NCI-H1436 (cell line): ENCODE measurements around the gene SCAF4.
"Not testable (repeated sequence)": the region's sequence is repeated elsewhere in the genome, so short reads cannot be mapped to it uniquely, and the experiment has no call there.

Source experiments
- DNase-seq: peaks from one replicate; lab custom pipeline; 2025; lab: John Stamatoyannopoulos, UW

Gene SCAF4

GRCh38 chr21:31737586-31738397 lies 5.9 kb upstream of the SCAF4 start:
- not testable (repeated sequence) for DNase-seq

- no peak for DNase-seq
Measured at GRCh38 chr21:31735511-31735992, 3.6 kb upstream of the SCAF4 start.

GRCh38 chr21:31733551-31734149 lies 1.7 kb upstream of the SCAF4 start:
- DNase-seq, result no peak

GRCh38 chr21:31732597-31733550 lies 956 bp upstream of the SCAF4 start:
- DNase-seq, result no peak

GRCh38 chr21:31731056-31731856 lies 662 bp downstream of the SCAF4 start:
- peak; percentile 8 for DNase-seq

GRCh38 chr21:31730712-31731055 lies 1.2 kb downstream of the SCAF4 start:
- peak; percentile 7 for DNase-seq

- DNase-seq, result no peak
Measured at GRCh38 chr21:31729622-31730343, 2.1 kb downstream of the SCAF4 start.

- no peak for DNase-seq
Measured at GRCh38 chr21:31728952-31729351, 3.0 kb downstream of the SCAF4 start.

- DNase-seq, result no peak
Measured at GRCh38 chr21:31728191-31728590, 3.7 kb downstream of the SCAF4 start.

- no peak for DNase-seq
Measured at GRCh38 chr21:31727181-31727580, 4.7 kb downstream of the SCAF4 start.

- no peak for DNase-seq
Measured at GRCh38 chr21:31726407-31726806, 5.5 kb downstream of the SCAF4 start.

- DNase-seq, result no peak
Measured at GRCh38 chr21:31725202-31725839, 6.6 kb downstream of the SCAF4 start.

- no peak for DNase-seq
Measured at GRCh38 chr21:31724552-31724951, 7.4 kb downstream of the SCAF4 start.

- DNase-seq, result no peak
Measured at GRCh38 chr21:31721381-31721780, 10.5 kb downstream of the SCAF4 start.

- no peak for DNase-seq
Measured at GRCh38 chr21:31720739-31721138, 11.2 kb downstream of the SCAF4 start.

- DNase-seq, result no peak
Measured at GRCh38 chr21:31720330-31720729, 11.6 kb downstream of the SCAF4 start.

- no peak for DNase-seq
Measured at GRCh38 chr21:31716106-31716505, 15.8 kb downstream of the SCAF4 start.

GRCh38 chr21:31714741-31715365 lies 17.1 kb downstream of the SCAF4 start:
- DNase-seq, result no peak

- no peak for DNase-seq
Measured at GRCh38 chr21:31713973-31714740, 17.8 kb downstream of the SCAF4 start.
